Ascending aorta (tissue), 2 donors: ENCODE measurements around the gene NR2C1. TPM values are rescaled to one million over a fixed set of nuclear protein-coding genes. Genes with fewer than 3 reads are reported as not detected.
A peak's percentile ranks its signal among the peaks of the same experiment; 100 is the strongest.

ENCODE experiments used
- DNase-seq, 2 donors: peaks; one replicate each; pipeline ENCODE4 v3.0.0-alpha.2; 2019; ENCODE audit warnings: low spot score in 2 of 2
- H3K27ac ChIP-seq, 2 donors: fragments of 200-600 bp; sonication (generic); one replicate each; pipeline ENCODE4 v1.5.1; 2016 to 2017; ENCODE audit warnings: mild to moderate bottlenecking in 1 of 2
- H3K27me3 ChIP-seq: fragments of 200-600 bp; sonication (generic); one replicate; pipeline ENCODE4 v1.5.1; 2017
- H3K36me3 ChIP-seq, 2 donors: fragments of 200-600 bp; sonication (generic); one replicate each; pipeline ENCODE4 v1.5.1; 2016
- H3K4me1 ChIP-seq, 2 donors: fragments of 200-600 bp; sonication (generic); one replicate each; pipeline ENCODE4 v1.5.1; 2016 to 2017; ENCODE audit warnings: mild to moderate bottlenecking in 1 of 2
- H3K4me3 ChIP-seq, 2 donors: fragments of 200-600 bp; sonication (generic); one replicate each; pipeline ENCODE4 v1.5.1; 2016 to 2017; ENCODE audit warnings: mild to moderate bottlenecking in 1 of 2
- H3K9me3 ChIP-seq, 2 donors: fragments of 200-600 bp; sonication (generic); one replicate each; pipeline ENCODE4 v1.5.1; 2016
- intact Hi-C: fragments of 100-400 bp; cut with DNase I; formaldehyde crosslinking; loops from one replicate; pipeline ENCODE4 v1.15.1; 2023
- total RNA-seq: library from RNA; depleted of rRNA; stranded (reverse); fragments of >200 nt; gene quantifications from one replicate; pipeline ENCODE4 v1.1.0, GENCODE V29; 2016
- TF ChIP-seq, protein P1 (sequence below), 3 experiments: fragments of 200-600 bp in 2 of 3; fragments of 450-650 bp in 1 of 3; sonication (generic) in 2 of 3; IDR thresholded peaks; one replicate each; pipeline ENCODE4 v1.5.1; 2016 to 2019; ENCODE audit warnings: antibody characterized with exemption in 3 of 3, mild to moderate bottlenecking in 1 of 3, moderate library complexity in 1 of 3

NR2C1 gene
- total RNA-seq, 1 donor from 2014 or later: 42.3 TPM

DNA sequence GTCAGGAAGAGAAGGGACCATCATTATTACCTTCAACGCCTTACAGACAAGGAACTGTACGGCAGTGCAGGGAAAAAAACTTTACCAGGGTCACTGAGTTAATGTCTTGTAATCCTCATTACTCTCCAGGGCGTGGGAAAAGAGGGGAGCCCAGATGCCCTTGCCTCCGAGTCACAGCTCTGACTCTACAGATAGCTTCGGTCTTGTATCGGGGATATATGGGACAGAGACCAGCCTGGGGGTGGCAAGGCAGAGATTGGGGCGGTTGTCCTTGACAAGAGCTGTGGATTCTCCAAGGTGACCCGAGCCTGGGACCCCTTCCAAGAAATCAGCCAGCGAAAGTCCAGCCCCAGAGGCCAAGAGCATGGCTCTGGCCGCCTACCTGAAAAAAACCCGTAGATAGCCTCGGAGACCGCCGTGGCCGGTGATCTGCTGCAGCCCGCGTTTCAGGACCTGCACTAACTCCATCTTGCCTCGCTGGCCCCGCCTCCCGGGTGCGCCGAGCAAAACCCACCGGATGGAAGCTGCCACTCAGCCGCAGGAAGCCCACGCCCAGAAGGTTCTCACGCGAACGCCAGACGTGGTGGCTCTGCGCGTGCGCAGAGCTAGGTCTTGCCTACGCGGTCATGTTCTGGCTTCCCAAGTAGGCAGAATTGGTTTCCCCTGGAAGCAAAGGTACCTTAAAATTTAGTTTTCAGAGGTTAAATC lies 70.1 kb downstream of the NR2C1 start, which contains the start of gene NDUFA12:
TSS of gene NDUFA12 (minus strand) at position 485 of the 708 bp plus-strand sequence. CDS start at position 468, 17 bp downstream.
- Histone ChIP-seq H3K27me3 (no peaks in the 10 kb centered on the region), H3K36me3 (peaks cover 4 to 9% of the 10 kb centered on the region in 2 donors), H3K9me3 (peaks cover 0 to 9% of the 10 kb centered on the region in 2 donors), H3K27ac (peak within 1 kb of the TSS; percentile 75 to 82), H3K4me1 (peaks cover 4% of the 10 kb centered on the region in 2 donors), H3K4me3 (peak within 1 kb of the TSS; percentile 63 to 89)
- DNase-seq: peak; percentile 86 to 96
- intact Hi-C loops: loop anchor here (2.0 kb wide), 1 partner anchor 69 kb away; the partner anchor contains the start of gene NR2C1
- TF ChIP-seq, protein P1, sequence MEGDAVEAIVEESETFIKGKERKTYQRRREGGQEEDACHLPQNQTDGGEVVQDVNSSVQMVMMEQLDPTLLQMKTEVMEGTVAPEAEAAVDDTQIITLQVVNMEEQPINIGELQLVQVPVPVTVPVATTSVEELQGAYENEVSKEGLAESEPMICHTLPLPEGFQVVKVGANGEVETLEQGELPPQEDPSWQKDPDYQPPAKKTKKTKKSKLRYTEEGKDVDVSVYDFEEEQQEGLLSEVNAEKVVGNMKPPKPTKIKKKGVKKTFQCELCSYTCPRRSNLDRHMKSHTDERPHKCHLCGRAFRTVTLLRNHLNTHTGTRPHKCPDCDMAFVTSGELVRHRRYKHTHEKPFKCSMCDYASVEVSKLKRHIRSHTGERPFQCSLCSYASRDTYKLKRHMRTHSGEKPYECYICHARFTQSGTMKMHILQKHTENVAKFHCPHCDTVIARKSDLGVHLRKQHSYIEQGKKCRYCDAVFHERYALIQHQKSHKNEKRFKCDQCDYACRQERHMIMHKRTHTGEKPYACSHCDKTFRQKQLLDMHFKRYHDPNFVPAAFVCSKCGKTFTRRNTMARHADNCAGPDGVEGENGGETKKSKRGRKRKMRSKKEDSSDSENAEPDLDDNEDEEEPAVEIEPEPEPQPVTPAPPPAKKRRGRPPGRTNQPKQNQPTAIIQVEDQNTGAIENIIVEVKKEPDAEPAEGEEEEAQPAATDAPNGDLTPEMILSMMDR (IDR thresholded peaks at IDR 0.05): no peak

DNA sequence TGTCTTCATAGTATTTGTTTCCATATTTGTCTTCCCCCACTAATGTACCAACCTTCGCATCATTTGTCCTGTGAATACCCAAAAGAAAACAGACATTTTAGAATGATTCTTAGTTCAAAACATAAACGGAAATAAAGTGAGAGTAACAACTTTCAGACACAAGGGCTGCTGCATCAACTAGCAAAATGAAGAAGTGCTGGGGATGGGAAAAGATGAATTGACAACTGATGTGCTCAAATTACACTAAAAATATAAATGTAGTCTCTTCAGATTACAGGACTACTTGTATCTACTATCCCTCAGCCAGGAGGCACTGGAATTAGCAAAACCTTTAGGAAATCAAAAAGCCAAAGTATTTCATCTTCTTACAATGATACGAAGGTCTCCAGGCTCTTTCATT lies 70.7 kb downstream of the NR2C1 start:
- Histone ChIP-seq H3K27ac (peak overlapping the region; percentile 75 to 82), H3K4me1 (peaks cover 4% of the 10 kb centered on the region in 2 donors)

DNA sequence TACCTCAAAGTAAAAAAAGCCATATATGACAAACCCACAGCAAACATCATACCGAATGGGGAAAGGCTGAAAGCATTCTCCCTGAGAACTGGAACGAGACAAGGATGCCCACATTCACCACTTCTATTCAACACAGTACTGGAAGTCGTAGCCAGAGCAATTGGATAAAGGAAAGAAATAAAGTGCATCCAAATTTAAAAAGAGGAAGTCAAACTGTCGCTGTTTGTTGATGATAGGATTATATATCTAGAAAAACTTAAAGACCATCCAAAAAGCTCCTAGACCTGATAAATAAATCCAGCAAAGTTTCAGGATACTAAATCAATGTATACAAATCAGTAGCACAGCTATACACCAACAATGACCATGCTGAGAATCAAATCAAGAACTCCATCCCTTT lies 75.1 kb downstream of the NR2C1 start:
- Histone ChIP-seq H3K9me3 (no peaks in the 10 kb centered on the region), H3K27me3 (no peaks in the 10 kb centered on the region), H3K27ac (no peak overlapping the region), H3K36me3 (peaks cover 10 to 22% of the 10 kb centered on the region in 2 donors), H3K4me1 (peaks cover 0 to 4% of the 10 kb centered on the region in 2 donors), H3K4me3 (no peak overlapping the region)
- DNase-seq: no peak
- TF ChIP-seq, protein P1 (IDR thresholded peaks at IDR 0.05): no peak
- intact Hi-C loops: no loop called here

More for the DNA sequence above, 70.7 kb downstream of the NR2C1 start:
- Histone ChIP-seq H3K36me3 (peaks cover 4 to 9% of the 10 kb centered on the region in 2 donors), H3K4me3 (peak overlapping the region; percentile 63 to 89), H3K27me3 (no peaks in the 10 kb centered on the region), H3K9me3 (peaks cover 0 to 3% of the 10 kb centered on the region in 2 donors)
- TF ChIP-seq, protein P1 (IDR thresholded peaks at IDR 0.05): no peak
- DNase-seq: no peak
- intact Hi-C loops: loop anchor here (2.0 kb wide), 1 partner anchor 70 kb away; the partner anchor contains the start of gene NR2C1

DNA sequence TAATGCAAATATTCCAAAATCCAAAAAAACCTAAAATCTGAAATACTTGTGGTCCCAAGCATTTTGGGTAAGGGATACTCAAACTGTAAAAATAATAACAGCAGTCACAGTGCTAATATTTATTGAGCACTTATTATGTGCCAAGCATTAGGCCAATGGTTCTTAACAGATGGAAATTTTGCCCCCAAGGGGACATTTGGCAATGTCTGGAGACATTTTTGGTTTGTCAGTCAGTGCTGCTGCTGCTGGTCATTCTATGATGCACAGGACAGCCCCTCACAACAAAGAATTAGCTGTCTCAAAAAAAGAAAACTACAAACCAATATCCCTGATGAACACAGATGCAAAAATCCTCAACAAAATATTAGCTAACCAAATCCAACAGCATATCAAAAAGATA lies 75.7 kb downstream of the NR2C1 start:
- Histone ChIP-seq H3K4me1 (peaks cover 0 to 4% of the 10 kb centered on the region in 2 donors), H3K27me3 (no peaks in the 10 kb centered on the region), H3K9me3 (no peaks in the 10 kb centered on the region), H3K27ac (no peak overlapping the region), H3K36me3 (peaks cover 13 to 27% of the 10 kb centered on the region in 2 donors), H3K4me3 (no peak overlapping the region)
- TF ChIP-seq, protein P1 (IDR thresholded peaks at IDR 0.05): no peak
- no peak for DNase-seq
- intact Hi-C loops: no loop called here

DNA sequence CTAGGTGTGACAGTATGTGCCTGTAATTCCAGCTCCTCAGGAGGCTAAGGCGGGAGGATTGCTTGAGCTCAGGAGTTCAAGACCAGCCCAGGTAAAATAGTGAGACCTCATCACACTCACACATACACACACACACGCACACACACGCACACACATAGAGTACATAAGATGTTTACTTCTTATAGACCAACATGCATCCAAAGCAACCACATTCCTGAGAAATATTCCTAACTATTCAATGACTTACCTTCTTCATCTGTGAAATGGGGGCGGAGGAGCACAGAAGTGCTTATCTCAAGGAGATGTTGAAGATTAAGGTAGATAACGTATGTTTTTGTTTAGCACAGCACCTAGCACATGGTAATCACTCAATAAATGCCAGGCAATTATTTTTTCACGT lies 76.4 kb downstream of the NR2C1 start:
- no peak for DNase-seq
- no peaks in the 10 kb centered on the region for H3K9me3 ChIP-seq
- H3K4me3 ChIP-seq: no peak overlapping the region
- TF ChIP-seq, protein P1 (IDR thresholded peaks at IDR 0.05): no peak
- H3K36me3 ChIP-seq: peaks cover 16 to 30% of the 10 kb centered on the region in 2 donors
- no peak overlapping the region for H3K27ac ChIP-seq
- intact Hi-C loops: no loop called here
- no peaks in the 10 kb centered on the region for H3K27me3 ChIP-seq
- peaks cover 0 to 4% of the 10 kb centered on the region in 2 donors for H3K4me1 ChIP-seq
